DMS114 treated with DMSO at 0.1 percent for 48 hours (cell line): ENCODE results near the gene EIF1B.

Experiments used
- DNase-seq: peaks from one replicate; lab custom pipeline; 2025; ENCODE audit not compliant: unreplicated experiment; lab: John Stamatoyannopoulos, UW

Gene EIF1B

DNA sequence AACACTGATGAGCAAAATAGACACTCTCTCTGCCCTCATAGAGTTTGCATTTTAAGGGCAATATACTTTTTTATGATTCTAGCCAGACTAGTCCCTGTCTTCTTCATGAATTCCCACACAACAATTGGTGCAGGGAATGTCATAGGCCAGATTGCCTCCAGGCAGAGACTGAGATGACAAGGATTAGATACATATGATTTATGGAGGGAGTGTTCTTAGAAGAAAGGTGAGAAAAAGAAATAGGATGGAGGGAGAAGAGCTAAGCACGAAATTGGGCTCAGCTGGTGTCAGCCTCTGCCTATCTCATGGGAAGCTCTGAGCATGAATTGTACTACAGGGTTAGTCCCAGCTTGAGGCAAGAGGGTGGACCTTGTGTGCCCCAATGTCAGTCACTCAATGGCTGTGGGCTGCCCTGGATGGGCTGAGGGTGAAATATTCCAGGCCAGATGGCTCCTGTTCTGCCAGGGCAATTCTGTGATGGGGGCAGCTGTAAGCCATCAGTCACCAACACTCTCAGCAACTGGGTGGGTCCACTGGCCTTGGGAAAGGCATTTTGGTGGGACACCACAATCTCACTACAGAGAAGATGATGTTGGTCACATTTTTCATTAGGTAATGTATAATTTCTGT lies 31.1 kb downstream of the EIF1B start:
- no peak for DNase-seq

DNA sequence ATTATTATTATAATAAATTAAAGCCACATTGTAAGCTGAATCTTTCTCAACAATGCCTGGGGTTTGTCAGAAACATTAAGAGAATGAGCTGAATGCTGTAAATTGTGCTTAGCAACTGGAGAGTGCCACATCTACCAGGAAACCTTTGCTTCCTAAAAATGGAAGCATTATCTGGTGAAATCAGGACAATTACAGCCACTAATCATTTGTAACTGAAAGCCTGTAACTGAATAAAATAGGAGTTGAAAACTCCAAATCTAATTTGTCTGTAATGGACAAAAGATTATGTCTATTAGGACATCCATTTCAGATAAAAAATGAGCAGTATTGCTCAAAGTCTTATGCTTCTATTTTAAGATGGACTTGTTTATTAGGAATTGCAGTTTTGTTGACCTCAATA lies 32.2 kb downstream of the EIF1B start:
- no peak for DNase-seq

DNA sequence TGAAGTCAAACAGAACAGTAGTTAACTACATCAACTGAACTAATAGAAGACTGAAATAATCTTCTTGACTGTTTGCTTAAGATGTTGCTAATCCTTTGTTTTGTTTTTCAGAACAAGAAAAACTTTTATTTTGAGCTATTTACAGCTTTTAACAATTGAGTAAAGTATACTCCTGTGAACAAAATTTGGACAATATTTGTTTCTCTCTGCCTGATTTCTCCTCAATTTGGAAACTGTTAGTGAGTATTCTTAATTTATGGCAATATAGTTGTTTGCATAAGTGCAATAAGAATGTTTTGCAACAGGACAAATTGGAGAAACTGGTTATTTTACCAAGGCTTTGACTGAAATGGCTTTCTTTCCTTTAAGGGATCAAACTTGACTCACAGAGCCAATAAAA lies 41.0 kb downstream of the EIF1B start:
- no peak for DNase-seq

DNA sequence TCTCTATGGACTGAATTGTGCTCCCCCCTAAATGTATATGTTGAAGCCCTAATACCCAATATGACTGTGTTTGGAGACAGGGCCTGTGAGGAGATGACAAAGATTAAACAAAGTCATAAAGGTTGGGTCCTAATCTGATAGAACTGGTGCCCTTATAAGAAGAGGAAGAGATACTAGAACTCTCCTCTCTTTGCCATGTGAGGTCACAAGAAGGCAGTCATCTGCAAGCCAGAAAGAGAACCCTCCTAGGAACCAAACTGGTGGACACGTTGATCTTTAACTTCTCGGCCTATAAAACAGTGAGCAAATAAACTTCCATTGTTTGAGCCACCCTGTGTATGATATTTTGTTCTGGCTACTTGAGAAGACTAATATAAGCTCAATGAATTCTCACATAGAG lies 45.9 kb downstream of the EIF1B start:
- no peak for DNase-seq

DNA sequence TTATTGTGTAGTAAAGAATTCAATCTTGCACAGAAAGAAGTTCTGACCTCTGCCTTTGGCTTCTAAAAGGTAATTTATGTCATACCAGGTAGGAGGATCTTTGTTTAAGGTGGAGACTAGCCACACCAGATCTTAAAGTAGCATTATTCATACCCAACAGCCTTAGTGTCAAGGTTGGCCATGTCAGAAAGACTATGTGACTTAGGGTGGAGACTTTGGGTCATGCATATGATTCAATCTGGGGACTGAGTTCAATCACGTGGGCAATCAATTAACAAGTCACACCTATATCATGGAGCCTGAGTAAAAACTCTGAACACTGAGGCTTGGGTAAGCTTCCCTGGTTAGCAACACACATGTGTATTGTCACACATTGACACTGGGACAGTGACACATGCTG lies 48.9 kb downstream of the EIF1B start:
- no peak for DNase-seq
